ENCODE measurements around the gene DUSP1.
A peak's percentile ranks its signal among the peaks of the same experiment; 100 is the strongest.
"Not testable (repeated sequence)": the region's sequence is repeated elsewhere in the genome, so short reads cannot be mapped to it uniquely, and the experiment has no call there.

The DUSP1 gene, protein sequence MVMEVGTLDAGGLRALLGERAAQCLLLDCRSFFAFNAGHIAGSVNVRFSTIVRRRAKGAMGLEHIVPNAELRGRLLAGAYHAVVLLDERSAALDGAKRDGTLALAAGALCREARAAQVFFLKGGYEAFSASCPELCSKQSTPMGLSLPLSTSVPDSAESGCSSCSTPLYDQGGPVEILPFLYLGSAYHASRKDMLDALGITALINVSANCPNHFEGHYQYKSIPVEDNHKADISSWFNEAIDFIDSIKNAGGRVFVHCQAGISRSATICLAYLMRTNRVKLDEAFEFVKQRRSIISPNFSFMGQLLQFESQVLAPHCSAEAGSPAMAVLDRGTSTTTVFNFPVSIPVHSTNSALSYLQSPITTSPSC
- 36.1 to 87.3 reads per million in 2 donors for total RNA-seq

DNA sequence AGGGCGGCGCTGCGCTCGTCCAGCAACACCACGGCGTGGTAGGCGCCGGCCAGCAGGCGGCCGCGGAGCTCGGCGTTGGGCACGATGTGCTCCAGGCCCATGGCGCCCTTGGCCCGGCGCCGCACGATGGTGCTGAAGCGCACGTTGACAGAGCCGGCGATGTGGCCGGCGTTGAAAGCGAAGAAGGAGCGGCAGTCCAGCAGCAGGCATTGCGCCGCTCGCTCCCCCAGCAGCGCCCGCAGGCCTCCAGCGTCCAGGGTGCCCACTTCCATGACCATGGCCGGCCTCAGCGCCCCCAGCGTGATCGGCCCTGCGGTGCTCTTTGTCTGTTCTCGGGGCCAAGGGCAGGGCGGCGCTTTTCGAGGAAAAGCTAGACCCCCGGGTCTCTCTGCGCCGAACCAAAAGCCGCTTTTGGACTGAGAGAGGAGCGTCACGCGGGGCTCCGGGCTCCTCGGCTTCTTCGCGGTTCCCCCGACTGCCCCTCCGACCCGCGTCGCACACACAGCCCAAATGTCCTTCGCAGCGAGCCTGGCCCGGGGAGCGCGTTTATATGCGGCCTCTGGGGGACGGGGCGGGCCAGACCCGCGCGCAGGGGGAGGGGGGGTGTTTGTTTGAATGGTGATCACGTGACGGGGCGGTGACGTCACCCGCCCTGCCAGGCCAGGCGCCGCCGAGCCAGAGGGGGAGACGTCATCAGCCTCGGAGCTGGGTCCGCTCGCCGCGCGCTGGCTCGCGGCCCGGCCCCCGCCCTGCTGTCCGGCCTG is at the start of gene DUSP1:
TSS of gene DUSP1 (minus strand) at position 521 of the 764 bp plus-strand sequence. CDS start at position 278, 243 bp downstream.
- peak; percentile 98 for DNase-seq

DNA sequence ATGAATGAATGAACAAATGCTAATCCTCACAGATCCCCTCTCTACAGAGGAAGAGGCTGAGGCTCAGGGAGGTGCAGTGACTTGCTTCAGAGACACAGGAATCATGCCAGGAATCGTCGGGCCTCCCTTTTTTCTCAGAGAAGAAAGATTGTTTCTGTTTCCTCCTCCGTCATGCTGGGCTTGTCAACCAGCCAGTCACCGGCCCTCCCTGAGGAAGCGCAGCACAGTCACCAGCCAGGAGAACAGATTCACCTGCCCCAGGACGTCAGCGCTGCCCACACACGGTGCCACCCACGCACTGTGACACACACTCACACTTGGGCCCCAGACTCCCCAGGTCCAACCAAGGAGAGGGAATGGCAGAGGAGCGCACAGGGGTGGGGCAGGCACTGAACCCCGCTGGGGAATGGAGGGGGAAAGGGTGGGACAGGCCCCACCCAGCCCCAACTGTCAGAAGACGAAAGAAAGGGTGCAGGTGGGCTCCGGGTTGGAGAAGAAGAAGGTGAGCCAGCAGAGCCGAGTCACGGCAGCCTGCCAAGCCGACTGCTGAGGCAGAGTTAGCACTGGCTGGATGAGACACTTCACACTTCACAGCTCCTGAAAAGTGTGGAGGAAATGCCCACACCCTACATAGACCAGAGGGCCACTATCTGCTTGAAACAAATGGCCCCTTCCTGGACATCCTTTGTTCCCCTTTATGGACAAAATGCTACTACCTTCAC is 49.2 kb upstream of the DUSP1 start:
- no peak for DNase-seq

DNA sequence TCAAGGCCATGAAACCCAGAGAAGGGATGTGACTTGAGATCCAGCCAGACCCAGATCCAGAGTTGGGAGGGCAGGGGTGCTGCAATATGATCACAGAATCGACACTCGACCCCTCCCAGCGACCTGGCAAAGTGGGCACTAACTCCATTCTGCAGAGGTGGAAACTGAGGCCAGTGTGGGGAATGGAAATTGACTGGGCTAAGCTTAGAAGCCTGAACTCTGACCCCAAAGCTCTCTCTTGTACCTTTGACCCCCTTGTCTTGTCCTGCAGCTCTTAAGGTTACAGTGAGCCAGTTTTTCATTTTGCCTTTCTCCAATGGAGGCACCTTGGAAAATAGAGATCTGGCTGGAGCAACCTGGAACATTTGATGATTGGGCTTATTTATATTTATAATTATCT is 48.6 kb upstream of the DUSP1 start:
- DNase-seq, result no peak

DNA sequence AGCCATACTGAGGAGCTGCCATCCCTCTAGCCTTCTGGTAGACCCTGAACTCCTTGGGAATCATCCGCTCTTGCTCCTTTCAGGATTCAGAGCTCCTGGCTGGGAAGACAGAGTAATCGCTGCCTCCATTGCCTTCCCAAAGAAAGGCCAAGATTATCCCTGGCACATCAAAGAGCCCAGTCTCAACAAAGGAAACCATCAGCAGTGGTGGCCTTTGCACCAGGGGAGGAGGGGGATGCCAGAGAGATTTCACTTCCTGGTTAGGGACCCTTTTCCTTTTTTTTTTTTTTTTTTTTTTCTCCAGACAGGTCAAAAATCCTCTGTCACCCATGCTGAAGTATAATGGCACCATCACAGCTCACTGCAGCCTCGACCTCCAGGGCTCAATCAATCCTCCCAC is 47.1 kb upstream of the DUSP1 start:
- no peak for DNase-seq

DNA sequence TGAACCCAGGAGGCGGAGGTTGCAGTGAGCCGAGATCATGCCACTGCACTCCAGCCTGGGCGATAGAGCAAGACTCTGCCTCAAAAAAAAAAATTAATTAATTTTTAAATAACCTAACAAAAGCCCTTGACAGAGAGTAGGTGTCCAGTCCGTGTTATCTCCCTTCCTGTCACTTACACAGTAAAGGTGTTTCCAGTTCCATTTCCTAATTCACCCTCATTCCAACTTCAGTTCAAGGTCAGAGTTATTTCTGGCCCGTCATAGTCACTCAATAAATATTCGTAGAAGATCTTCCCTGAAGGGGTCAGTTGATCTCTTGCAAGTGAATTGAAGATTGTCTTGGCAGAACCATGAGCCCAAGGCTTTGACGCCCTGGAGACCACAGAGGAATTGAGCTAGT is 46.7 kb upstream of the DUSP1 start:
- no peak for DNase-seq

DNA sequence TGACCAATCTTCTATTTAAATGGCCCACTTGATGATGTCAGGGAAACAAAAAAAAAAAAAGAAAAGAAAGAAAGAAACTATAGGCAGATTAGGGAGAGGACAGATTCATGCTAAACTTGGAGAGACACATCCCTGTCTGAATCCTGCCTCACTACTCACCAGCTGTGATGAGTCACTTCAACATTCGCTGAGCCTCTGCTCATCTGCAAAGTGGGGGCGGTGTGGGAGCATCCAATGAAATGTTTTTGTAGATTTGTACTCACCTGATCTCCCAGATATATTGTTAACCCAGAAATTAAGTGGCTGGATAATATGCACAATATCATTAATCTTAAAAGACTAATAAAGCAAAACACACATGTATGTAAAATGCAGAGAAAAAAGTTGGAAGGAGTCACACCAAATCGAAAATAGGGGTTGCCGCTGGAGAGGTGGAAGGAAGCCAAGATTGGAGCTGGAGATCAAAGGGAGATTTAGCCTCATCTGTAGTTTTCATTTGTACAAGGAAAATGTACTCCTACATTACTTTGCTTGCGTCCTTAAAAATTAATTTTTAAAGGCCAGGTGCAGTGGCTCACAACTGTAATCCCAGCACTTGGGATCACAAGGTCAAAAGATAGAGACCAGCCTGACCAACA is 46.0 kb upstream of the DUSP1 start:
- DNase-seq, result no peak

DNA sequence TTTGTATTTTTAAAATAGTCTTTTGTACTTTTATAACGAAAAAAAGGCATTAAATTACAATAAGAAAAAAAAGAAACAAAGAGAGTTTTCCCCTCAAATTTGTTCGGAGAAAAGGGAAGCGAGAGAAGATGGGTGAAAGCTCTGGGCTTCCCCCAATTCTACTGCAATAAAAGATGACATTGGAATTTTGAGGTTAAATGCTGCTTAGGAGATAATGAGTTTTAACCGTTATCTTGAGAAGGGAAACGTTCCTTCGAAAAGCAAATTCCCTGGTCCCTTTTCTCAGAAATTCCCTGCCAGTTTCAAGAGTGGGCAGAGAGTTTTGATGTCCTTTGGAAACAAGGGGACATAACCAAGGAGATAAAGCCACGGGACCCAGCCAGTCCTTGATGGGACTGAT is 44.6 kb upstream of the DUSP1 start:
- DNase-seq, result no peak

DNA sequence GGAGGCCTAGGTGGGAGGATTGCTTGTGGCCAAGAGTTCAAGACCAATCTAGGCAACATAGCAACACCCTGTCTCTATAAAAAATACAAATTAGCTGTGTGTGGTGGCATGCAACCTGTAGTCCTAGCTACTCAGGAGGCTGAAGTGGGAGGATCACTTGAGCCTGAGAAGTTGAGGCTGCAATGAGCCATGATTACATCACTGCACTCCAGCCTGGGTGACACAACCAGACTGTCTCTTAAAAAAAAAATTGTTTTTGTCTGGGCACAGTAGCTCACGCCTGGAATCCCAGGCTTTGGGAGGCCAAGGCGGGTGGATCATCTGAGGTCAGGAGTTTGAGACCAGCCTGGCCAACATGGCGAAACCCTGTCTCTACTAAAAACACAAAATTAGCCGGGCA is 40.0 kb upstream of the DUSP1 start:
- DNase-seq, result not testable (repeated sequence)

DNA sequence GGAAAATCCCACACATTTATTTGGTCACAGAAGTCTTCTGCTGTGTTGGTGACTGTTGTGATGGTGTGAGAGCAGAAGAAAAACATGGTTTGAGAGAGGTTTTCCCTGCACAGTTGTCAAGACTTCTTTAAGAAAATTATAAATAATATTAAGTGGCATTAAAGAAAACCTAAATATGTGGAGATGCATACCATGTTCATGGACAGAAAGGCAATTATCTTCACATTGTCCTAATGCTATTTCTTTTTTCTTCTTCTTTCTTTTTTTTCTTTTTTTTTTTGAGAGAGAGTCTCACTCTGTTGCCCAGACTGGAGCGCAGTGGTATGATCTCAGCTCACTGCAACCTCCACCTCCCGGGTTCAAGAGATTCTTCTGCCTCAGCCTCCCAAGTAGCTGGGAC is 38.8 kb upstream of the DUSP1 start:
- no peak for DNase-seq

DNA sequence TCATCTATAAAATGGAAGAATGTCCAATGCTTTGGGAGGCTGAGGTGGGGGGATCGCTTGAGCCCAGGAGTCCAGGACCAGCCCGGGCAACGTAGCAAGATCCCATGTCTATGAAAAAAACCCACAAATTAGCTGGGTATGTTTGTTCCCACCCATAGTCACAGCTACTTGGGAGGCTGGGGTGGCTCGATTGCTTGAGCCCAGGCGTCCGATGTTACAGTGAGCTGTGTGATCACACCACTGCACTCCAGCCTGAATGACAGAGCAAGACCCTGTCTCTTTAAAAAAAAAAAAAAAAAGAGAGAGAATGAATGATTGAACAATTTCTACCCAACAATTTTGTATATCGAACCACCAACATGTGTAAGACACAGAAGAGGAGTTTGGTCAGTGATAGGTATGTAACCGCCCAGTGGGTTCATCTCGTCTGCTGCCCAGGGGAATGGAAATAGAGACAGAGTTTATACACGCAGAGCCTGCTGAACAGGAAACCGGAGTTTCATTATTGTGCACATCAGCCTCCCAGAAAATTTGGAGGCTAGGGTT is 36.8 kb upstream of the DUSP1 start:
- no peak for DNase-seq

DNA sequence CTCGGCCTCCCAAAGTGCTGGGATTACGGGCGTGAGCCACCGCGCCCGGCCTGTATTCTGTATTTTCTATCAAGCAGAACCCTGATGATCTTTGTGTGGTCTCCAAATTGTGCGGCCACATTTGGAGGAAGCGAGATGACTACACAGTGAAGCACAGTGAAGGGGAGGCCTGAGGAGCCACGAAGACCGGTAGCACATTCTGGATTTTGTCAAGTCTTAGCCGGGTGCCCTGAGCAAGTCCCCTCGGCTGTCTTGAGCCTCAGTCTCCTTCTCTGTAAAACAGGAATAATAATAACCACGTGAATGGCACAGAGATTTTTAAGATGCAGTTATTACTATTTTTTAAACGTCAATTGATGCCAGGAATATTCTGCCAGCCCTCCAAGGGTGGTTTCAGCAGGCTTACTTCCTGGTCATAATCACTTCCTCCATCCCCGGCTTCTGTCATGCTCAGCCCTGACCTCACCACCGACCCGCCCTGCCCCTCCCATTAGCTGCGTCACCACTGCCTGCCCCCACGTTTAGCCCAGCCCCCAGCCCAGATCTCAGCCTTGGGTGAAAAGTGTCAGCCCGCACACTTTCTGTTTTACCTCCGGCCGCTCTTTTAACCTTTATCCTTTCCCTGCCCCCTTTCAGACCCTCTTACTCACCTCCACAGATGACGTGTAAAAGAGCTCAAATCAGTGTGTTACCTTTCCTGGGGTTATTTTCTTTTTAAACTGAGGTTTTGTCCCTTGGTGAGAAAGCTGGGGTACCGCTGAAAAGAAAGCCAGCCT is 36.1 kb upstream of the DUSP1 start:
- DNase-seq, result peak; percentile 62

DNA sequence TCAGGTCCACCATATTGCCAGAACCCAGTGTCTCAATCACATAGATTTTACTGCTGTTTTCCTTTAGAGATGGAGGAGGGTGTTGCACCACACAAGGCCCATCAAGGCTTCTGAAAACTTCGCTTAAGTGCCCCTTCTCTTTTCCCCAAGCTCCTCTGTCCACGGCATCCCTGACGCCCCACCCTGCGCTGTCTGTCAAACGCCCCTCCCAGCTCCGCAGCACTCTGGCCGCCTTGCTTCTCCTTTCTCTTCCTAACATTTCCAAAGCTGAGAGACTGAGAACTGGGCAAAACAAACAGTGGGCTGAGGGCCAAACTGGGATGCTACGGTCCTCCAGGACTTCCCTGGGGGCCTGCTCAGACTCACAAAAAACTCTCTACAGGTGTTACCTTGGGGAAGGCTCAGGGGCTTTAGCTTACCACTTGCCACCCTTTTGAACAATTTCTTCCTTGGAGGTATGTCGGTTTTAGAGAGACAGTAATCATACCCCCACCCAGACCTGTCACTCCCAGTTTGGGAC is 34.8 kb upstream of the DUSP1 start:
- no peak for DNase-seq

DNA sequence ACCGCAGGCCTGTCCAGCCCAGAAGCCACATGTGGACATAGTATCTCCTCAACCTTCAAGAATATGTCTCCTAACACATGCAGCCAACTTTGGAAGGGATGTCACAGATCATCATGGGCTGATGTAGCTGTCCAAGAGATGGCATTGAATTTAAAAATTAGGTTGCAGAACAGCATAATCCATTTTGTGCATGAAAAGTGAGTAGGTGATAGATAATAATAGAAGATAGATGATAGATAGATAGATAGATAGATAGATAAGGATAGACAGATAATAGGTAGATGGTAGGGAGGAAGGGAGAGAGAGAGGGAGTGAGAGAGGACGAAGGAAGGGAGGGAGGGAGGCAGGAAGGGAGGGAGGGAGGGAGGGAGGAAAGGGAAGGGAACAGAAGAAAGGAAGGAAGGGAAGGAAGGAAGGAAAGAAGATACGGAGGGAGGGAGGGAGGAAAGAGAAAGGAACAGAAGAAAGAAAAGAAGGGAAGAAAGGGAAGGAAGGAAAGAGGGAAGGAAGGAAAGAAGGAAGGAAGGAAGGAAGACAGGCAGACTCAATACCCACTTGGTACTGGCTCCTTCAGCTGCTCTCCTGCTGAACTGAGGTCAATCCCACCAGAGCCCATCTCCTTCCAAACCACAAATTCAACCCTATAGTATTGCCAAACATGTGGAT is 34.2 kb upstream of the DUSP1 start:
- DNase-seq, result no peak

DNA sequence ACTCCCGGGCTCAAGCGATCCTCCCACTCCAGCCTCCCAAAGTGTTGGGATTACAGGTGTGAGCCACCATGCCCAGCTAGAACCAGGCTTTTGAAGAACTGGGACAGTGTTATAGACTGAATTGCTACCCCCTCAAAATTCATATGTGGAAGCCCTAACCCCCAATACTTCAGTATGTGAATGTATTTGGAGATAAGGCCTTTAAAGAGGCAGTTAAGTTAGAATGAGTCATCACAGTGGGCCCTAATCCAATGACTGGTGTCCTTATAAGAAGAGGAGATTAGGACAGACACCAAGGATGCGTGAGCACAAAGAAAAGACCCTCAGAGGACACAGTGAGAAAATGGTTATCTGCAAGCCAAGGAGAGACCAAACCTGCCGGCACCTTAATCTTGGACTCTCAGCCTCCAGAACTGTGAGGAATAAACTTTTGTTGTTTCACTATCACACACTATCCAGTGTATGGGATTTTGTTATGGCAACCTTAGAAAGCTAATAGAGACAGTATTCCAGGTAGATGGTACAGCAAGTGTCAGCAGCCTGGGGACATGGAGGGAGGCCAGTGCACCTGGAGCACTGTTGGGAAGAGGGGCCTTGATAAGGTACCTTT is 31.7 kb upstream of the DUSP1 start:
- no peak for DNase-seq

DNA sequence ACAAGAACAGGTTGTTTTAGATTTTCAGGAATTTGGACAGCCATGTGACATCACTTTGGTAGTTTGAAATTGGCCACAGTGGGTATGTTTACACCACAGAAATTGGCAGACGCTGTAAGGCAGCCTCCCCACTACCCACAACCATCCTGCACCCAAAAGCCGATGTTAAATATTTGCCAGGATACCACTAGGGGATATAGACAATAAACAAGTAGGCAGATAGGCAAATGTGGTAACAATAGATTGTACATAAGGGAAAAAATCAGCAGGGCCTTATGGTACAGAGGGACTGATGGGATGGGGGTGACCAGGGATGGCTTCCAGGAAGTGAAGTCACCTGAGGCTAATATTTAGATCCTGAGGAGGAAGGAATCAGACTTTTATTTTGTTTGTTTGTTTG is 31.1 kb upstream of the DUSP1 start:
- no peak for DNase-seq

DNA sequence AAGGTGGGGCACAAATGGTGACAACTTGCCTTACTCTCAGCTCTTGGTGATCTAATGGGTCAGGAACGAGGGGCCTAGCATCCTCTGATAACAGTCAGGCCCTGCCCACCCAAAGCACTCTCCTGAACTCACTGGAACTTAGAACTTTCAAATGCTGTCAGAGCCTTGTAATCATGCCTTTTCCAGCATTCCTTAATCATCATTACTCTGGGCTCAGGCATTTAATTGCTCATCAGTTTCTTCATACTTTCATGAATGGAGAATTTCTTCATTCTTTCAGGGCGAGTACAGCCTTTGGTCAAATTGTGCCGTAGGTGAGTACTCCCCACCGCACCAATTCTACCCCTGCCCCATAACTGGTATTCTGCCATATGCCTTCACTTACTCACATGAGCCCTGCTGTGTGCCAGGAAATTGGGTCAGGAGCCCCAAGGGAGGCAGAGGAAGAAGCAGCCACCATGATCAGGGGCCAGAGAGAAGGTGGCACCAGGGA is 30.2 kb upstream of the DUSP1 start:
- DNase-seq, result no peak

DNA sequence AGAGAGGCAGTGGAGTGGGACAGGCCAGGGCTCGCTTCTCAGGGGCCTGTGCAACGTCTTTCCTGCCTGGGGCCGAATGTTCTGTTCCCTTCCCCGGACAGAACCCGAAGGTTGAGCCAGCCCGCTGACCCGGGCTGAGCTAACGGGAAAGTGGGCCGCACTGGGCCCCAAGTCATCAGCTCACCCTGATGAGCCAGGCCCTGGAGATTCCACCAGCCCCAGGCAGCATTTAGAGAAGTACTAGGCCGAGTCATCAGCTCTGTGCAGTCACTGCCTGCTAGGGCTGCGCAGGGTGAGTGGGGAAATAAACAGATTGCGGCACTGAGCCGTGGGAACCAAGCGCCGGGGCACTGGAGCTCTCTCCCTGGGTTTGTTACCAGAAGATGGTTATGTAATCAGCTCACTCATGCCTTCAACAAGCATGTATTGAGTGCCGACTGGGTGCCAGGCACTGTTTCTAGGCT is 29.1 kb upstream of the DUSP1 start:
- DNase-seq, result no peak

DNA sequence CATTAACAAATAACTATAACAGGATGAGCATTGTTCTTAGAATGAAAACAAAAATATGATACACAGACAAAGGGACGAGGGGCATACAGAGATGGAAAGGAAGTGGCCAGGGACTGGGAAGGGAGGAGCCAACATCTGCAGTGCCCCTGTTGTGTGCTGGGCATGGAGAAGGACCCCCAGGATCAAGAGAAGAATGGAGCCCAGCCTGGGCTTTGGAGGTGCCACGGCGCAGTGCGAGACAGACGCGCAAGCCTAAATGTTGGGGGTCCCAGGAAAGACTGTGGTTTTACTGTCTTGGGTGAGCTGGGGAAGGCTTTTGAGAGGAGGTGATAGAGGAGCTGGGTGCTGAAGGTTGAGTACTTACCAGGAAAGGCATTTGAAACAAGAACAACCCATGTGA is 28.4 kb upstream of the DUSP1 start:
- no peak for DNase-seq

DNA sequence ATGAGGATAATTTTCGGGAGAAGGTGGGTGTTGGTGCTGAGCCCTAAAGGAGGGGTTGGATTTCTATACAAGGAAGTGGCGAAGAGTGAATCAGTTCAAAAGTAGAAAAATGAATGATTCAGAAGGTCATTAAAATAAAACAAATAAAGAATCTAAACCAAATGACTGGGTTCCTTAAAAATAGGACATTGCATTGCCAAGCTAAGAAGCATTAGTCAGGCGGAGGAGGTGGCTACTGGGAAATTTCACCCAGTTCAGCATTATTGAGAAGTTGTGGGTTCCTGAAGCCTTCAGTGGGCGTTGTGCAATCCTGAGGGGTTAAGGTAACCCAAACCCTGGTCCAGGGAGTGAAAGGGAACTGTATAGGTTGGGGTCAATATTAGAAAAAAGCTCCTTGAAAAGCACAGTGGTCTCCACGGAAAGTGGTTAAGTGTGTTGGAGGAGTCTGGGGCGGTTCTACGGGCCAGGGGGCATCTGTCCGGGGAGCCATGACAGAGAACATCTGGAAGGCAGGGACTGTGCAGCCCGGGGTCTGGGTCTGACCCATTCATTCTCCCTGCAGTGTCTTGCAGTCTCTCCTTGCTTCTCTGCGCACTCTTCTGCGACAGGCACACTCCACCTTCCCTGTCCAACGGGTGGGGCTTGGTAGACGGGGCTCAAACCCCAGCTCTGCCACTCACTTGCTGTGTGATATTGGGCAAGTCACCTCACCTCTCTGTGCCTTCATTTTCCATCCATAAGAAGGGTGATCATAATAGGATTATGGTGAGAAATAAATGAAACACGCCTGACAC is 27.6 kb upstream of the DUSP1 start:
- DNase-seq, result no peak
